Astrocyte of the spinal cord (primary cell): ENCODE measurements around the gene FAF1.
A peak's percentile ranks its signal among the peaks of the same experiment; 100 is the strongest.

Source experiments
- DNase-seq: peaks from one replicate; pipeline ENCODE4 v3.0.0; 2011; ENCODE audit warnings: low read depth, low spot score
- H3K4me3 ChIP-seq: 2 replicates; pipeline ENCODE4 v1.5.1; 2011; ENCODE audit warnings: low read depth, mild to moderate bottlenecking, low read length, moderate library complexity
- CTCF ChIP-seq: IDR thresholded peaks from 2 replicates; pipeline ENCODE4 v1.5.1; 2012; ENCODE audit warnings: low read depth, mild to moderate bottlenecking, low read length, inconsistent platforms
- in situ Hi-C: cut with HindIII; loops from 2 replicates; pipeline ENCODE4 v1.10.0; 2017; ENCODE audit warnings: low sequenced_read_pairs

FAF1 gene

GRCh38 chr1:50661626-50662025 lies 298.4 kb downstream of the FAF1 start:
- in situ Hi-C loops, result no loop called here
- DNase-seq, result peak; percentile 34
- TF ChIP-seq CTCF, result no peak
- H3K4me3 ChIP-seq, result no peak overlapping the region

- in situ Hi-C loops, result no loop called here
- DNase-seq, result no peak
- H3K4me3 ChIP-seq, result no peak overlapping the region
- no peak for TF ChIP-seq CTCF
Observed at GRCh38 chr1:50659107-50659662, 300.9 kb downstream of the FAF1 start.

GRCh38 chr1:50658459-50659076 lies 301.5 kb downstream of the FAF1 start:
- H3K4me3 ChIP-seq, result no peak overlapping the region
- DNase-seq, result peak; percentile 29
- in situ Hi-C loops, result no loop called here
- no peak for TF ChIP-seq CTCF

DNA sequence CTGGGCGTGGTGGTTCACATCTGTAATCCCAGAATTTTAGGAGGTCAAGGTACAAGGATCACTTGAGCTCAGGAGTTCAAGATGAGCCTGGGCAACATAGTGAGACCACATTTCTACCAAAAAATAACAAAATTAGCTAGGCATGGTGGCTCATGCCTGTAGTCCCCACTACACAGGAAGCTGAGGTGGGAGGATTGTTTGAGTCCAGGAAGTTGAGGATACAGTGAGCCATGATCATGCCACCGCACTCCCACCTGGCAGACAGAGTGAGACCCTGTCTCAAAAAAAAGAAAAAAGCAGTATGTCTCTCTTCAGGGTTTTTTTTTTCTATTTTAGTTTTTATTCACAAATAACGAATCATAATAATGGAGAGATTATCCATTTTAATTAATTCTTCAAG lies 303.1 kb downstream of the FAF1 start:
- in situ Hi-C loops, result no loop called here
- DNase-seq, result no peak
- no peak for TF ChIP-seq CTCF
- no peak overlapping the region for H3K4me3 ChIP-seq

DNA sequence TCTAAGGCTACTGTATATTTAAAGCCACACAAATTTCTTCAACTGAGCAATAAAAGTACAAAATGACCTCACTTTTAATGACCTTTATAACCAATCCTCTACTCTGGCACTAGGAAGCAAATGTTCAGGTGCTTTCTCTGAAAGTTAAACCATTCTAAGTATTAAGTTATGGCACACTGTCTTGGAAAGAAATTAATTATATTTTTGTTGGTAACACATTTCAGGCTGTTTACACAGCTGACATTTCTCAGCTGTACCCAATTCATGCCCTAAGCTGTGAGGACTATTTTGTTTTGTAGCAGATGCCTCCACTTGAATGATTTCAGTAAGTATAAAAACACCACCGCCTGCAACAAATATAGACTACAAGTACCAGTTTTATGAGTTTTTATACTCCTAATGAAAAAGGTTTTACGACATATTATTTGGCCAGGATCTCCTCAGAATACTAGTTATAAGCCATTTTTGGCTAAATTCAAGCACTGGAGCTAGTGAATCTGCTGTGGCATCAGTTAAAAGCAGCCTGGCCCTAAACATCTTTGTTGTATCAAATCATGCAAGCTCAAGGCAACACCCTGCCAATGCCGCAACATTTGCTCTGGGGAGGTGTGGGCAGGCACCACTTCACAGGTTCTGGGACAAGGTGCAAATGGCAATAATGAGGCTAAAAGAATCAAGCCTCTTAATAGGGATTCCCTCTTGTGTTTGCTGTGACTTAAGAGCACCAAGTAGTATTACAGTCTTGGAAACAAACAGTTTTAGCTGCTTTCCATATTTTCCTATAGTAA lies 308.4 kb downstream of the FAF1 start:
- in situ Hi-C loops, result no loop called here
- no peak for DNase-seq
- TF ChIP-seq CTCF, result no peak
- no peak overlapping the region for H3K4me3 ChIP-seq

GRCh38 chr1:50646526-50646925 lies 313.5 kb downstream of the FAF1 start:
- no peak for DNase-seq
- no peak for TF ChIP-seq CTCF
- H3K4me3 ChIP-seq, result no peak overlapping the region
- in situ Hi-C loops, result no loop called here
